ENCODE results near the gene COL4A1. TPM values are rescaled to one million over a fixed set of nuclear protein-coding genes. Genes with fewer than 3 reads are reported as not detected.
A peak's percentile ranks its signal among the peaks of the same experiment; 100 is the strongest.

COL4A1 gene
- polyA plus RNA-seq, 2 of the 4 experiments (the other 2 are of a cell fraction): 23.8 to 71.3 TPM

- no peak for ATAC-seq
- CTCF ChIA-PET: interaction anchor here (2.0 to 2.5 kb wide), 2 partner anchors 30 to 58 kb away, joined by 6 to 7 read pairs; no protein-coding TSS in a partner anchor
These were observed 2.7 kb downstream of the COL4A1 start for GRCh38 chr13:110304256-110304655.

GRCh38 chr13:110303644-110304043, 3.3 kb downstream of the COL4A1 start:
- 0 out of 6 replicates have a peak overlapping the region, but pooled peaks of 1 of the 2 experiments have one; percentile 11 for H3K27ac ChIP-seq
- CTCF ChIA-PET: interaction anchor here (2.0 kb wide), 1 partner anchor 57 kb away, joined by 6 read pairs; no protein-coding TSS in a partner anchor
- 85% methylated on average over 7 of the region's 7 CpGs for WGBS (ENCODE audit: missing lambda C conversion rate)

More at GRCh38 chr13:110304256-110304655, 2.7 kb downstream of the COL4A1 start:
- no peak for FAIRE-seq
- DNase-seq (ENCODE audit: low read depth in 1 of 2, low spot score in 1 of 2): no peak
- Histone ChIP-seq H3K4me3 (peak overlapping the region; percentile 92; the same call in 1 of the 3 replicates), H3K9me3 (no peaks in the 10 kb centered on the region), H3K4me2 (peak overlapping the region; percentile 78), H3K27ac (peak overlapping the region in 1 of 2 experiments; percentile 17; a peak in 1 of 6 replicates), H3K4me1 (peaks cover 39% of the 10 kb centered on the region)
- TF ChIP-seq HOXA7 (CRISPR knock-in tag; IDR thresholded peaks at IDR 0.05) (no peak), ZSCAN20 (CRISPR knock-in tag; IDR thresholded peaks at IDR 0.05) (no peak), EHMT2 (IDR thresholded peaks at IDR 0.05; ENCODE audit: low read depth) (no peak), TP53 (CRISPR knock-in tag; IDR thresholded peaks at IDR 0.05) (no peak), CEBPB (IDR thresholded peaks at IDR 0.05) (no peak), ZC3H11A (IDR thresholded peaks at IDR 0.05) (no peak)
- POLR2A ChIA-PET: interaction anchor here (1.1 kb wide), 1 partner anchor 408 kb away, joined by 3 read pairs; no protein-coding TSS in a partner anchor
- WGBS (ENCODE audit: missing lambda C conversion rate): 66% methylated on average over 4 of the region's 4 CpGs

More at GRCh38 chr13:110303644-110304043, 3.3 kb downstream of the COL4A1 start:
- Histone ChIP-seq H3K4me2 (peak overlapping the region; percentile 78; the same call in 2 of the 3 replicates), H3K4me1 (peaks cover 33% of the 10 kb centered on the region), H3K9me3 (no peaks in the 10 kb centered on the region), H3K4me3 (no peak overlapping the region)
- ATAC-seq (no peak), DNase-seq (ENCODE audit: low read depth in 1 of 2, low spot score in 1 of 2) (no peak), FAIRE-seq (no peak)
- POLR2A ChIA-PET: no interaction called here
- TF ChIP-seq USF2 (IDR thresholded peaks at IDR 0.05): no peak
- no peak for TF ChIP-seq POLR2AphosphoS2 (conservative IDR thresholded peaks at IDR 0.05; ENCODE audit: low read length)
- TF ChIP-seq PHF8 (IDR thresholded peaks at IDR 0.05; ENCODE audit: borderline replicate concordance, low read depth): no peak
- TF ChIP-seq ZNF302 (CRISPR knock-in tag; IDR thresholded peaks at IDR 0.05): no peak
- no peak for TF ChIP-seq PBX3 (IDR thresholded peaks at IDR 0.05)
- no peak for TF ChIP-seq HMGXB4 (CRISPR knock-in tag; IDR thresholded peaks at IDR 0.05; ENCODE audit: borderline replicate concordance)
- TF ChIP-seq HEYL (CRISPR knock-in tag; IDR thresholded peaks at IDR 0.05): no peak
- no peak for TF ChIP-seq ZFP36 (IDR thresholded peaks at IDR 0.05; ENCODE audit: borderline replicate concordance, partially characterized antibody)
- no peak for TF ChIP-seq CBX2 (IDR thresholded peaks at IDR 0.05; ENCODE audit: borderline replicate concordance, low read depth)
- no peak for TF ChIP-seq EHF (CRISPR knock-in tag; IDR thresholded peaks at IDR 0.05)
- no peak for TF ChIP-seq JUNB (IDR thresholded peaks at IDR 0.05)
- no peak for TF ChIP-seq JUN (IDR thresholded peaks at IDR 0.05)
- TF ChIP-seq HDAC2 (IDR thresholded peaks at IDR 0.05): no peak
- no peak for TF ChIP-seq FOXS1 (CRISPR knock-in tag; IDR thresholded peaks at IDR 0.05)
- no peak for TF ChIP-seq ZSCAN20 (CRISPR knock-in tag; IDR thresholded peaks at IDR 0.05)
- TF ChIP-seq REST (IDR thresholded peaks at IDR 0.05): no peak
- no peak for TF ChIP-seq ESRRA (IDR thresholded peaks at IDR 0.05; ENCODE audit: borderline replicate concordance, low read length)
- no peak for TF ChIP-seq BHLHE40 (IDR thresholded peaks at IDR 0.05; ENCODE audit: low read depth, low read length)

All from A549 (cell line).